ENCODE measurements around the gene SMARCA1. TPM values are rescaled to one million over a fixed set of nuclear protein-coding genes. Genes with fewer than 3 reads are reported as not detected.

The SMARCA1 gene
- total RNA-seq, 1 donor from 2014 or later = 118 TPM

- TF ChIP-seq CTCF (IDR thresholded peaks at IDR 0.05) = no peak
- no peaks in the 10 kb centered on the region for H3K27me3 Mint-ChIP-seq (ENCODE audit: unreplicated experiment)
- H3K4me1 Mint-ChIP-seq (ENCODE audit: unreplicated experiment) = peaks cover 21% of the 10 kb centered on the region
- DNase-seq (ENCODE audit: extremely low spot score, unreplicated experiment) = no peak
- no peaks in the 10 kb centered on the region for H3K9me3 Mint-ChIP-seq (ENCODE audit: unreplicated experiment)
- H3K36me3 Mint-ChIP-seq (ENCODE audit: unreplicated experiment) = peaks cover 35% of the 10 kb centered on the region
- H3K27ac Mint-ChIP-seq (ENCODE audit: unreplicated experiment) = no peak overlapping the region
- H3K4me3 Mint-ChIP-seq (ENCODE audit: unreplicated experiment) = no peak overlapping the region
Observed at GRCh38 chrX:129544780-129545179, 21.5 kb upstream of the SMARCA1 start.

- Mint-ChIP-seq H3K27me3 (ENCODE audit: unreplicated experiment) (no peaks in the 10 kb centered on the region), H3K27ac (ENCODE audit: unreplicated experiment) (peak overlapping the region; percentile 48), H3K9me3 (ENCODE audit: unreplicated experiment) (no peaks in the 10 kb centered on the region), H3K4me3 (ENCODE audit: unreplicated experiment) (peak overlapping the region; percentile 74), H3K4me1 (ENCODE audit: unreplicated experiment) (peaks cover 18% of the 10 kb centered on the region), H3K36me3 (ENCODE audit: unreplicated experiment) (peaks cover 9% of the 10 kb centered on the region)
- no peak for TF ChIP-seq CTCF (IDR thresholded peaks at IDR 0.05)
- no peak for DNase-seq (ENCODE audit: extremely low spot score, unreplicated experiment)
Observed at GRCh38 chrX:129540722-129541184, 17.5 kb upstream of the SMARCA1 start.

- Mint-ChIP-seq H3K27ac (ENCODE audit: unreplicated experiment) (peak within 1 kb of the TSS; percentile 59), H3K9me3 (ENCODE audit: unreplicated experiment) (no peaks in the 10 kb centered on the region), H3K27me3 (ENCODE audit: unreplicated experiment) (no peaks in the 10 kb centered on the region), H3K36me3 (ENCODE audit: unreplicated experiment) (peaks cover 9% of the 10 kb centered on the region), H3K4me3 (ENCODE audit: unreplicated experiment) (peak within 1 kb of the TSS; percentile 74), H3K4me1 (ENCODE audit: unreplicated experiment) (peaks cover 18% of the 10 kb centered on the region)
- DNase-seq (ENCODE audit: extremely low spot score, unreplicated experiment) = peak; percentile 95
- peak; percentile 85 for TF ChIP-seq CTCF (IDR thresholded peaks at IDR 0.05)
Observed at GRCh38 chrX:129540068-129540653, 16.9 kb upstream of the SMARCA1 start, which contains the start of gene OCRL. TSS of gene OCRL (plus strand) at chrX:129540259. CDS start at chrX:129540440, 181 bp downstream.

DNA sequence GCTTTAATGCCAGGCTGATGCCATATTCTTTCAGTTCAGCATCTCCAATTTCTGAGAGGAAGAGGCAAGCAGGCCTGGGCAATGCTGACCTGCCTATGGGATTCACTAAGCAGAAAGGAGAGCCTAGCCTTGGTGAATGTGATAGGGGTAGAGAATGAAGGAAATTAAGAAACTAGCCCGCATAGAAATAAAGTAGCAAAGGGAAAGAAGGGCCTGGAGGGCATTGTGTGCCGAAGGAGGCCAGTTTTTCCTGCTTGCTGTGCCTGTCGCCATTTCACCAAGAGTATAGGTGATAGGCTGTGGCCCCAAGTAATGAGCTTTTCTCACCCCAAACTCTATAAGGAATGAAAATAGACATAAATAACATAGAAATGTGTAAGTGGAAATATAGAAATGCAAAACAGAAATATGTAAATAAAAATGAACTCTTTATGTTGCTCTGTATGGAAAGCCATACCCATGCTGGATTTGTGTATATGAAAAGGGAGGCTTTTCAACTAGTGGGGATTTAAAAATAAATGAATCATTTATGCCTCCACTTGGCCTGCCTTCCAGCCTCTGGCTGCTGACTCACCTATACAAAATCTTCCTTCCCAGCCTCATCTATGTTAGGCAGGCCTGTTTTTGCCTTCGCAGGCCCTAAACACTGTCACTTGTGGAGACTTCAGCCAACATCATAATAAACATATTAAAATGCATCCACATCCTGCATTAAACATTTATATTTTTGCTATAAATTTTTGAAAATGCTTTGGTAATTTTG lies 11.7 kb upstream of the SMARCA1 start:
- no peak overlapping the region for H3K27ac Mint-ChIP-seq (ENCODE audit: unreplicated experiment)
- peaks cover 10% of the 10 kb centered on the region for H3K27me3 Mint-ChIP-seq (ENCODE audit: unreplicated experiment)
- no peaks in the 10 kb centered on the region for H3K9me3 Mint-ChIP-seq (ENCODE audit: unreplicated experiment)
- no peak for TF ChIP-seq CTCF (IDR thresholded peaks at IDR 0.05)
- H3K4me1 Mint-ChIP-seq (ENCODE audit: unreplicated experiment) = peaks cover 11% of the 10 kb centered on the region
- no peaks in the 10 kb centered on the region for H3K36me3 Mint-ChIP-seq (ENCODE audit: unreplicated experiment)
- no peak overlapping the region for H3K4me3 Mint-ChIP-seq (ENCODE audit: unreplicated experiment)
- DNase-seq (ENCODE audit: extremely low spot score, unreplicated experiment) = no peak

DNA sequence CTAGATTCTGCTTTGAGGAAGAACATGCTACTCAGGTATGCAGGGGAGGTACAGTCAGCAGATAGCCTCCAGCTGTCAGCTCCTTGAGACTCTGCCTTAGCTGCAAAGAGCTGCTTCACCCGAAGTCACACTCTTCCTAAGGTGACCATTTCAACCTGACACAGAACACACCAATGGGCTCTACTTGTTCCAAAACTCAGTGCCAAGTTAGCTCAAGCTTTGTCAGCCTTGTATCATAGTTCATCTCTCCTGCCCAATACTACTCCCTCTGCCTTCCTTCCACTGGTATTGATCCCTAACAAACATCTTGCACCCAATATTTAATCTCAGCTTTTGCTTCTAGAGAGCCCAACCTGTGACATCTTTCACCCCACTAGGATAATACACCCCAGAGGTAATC lies 7.8 kb upstream of the SMARCA1 start:
- Mint-ChIP-seq H3K4me3 (ENCODE audit: unreplicated experiment) (no peak overlapping the region), H3K4me1 (ENCODE audit: unreplicated experiment) (peaks cover 12% of the 10 kb centered on the region), H3K9me3 (ENCODE audit: unreplicated experiment) (no peaks in the 10 kb centered on the region), H3K27me3 (ENCODE audit: unreplicated experiment) (peaks cover 10% of the 10 kb centered on the region), H3K27ac (ENCODE audit: unreplicated experiment) (no peak overlapping the region), H3K36me3 (ENCODE audit: unreplicated experiment) (no peaks in the 10 kb centered on the region)
- no peak for TF ChIP-seq CTCF (IDR thresholded peaks at IDR 0.05)
- DNase-seq (ENCODE audit: extremely low spot score, unreplicated experiment) = no peak

Data from osteocyte (in vitro differentiated cells).